Upper lobe of right lung (tissue), 1 donor: ENCODE data around the gene MAP2K5. TPM values are rescaled to one million over a fixed set of nuclear protein-coding genes. Genes with fewer than 3 reads are reported as not detected.

Source experiments
- ATAC-seq: fragments of 200-7000 bp; cut with Tn5 transposase; one replicate; pipeline ENCODE4 v1.9.1; 2020; ENCODE audit warnings: mild to moderate bottlenecking, moderate library complexity
- DNase-seq: peaks from one replicate; pipeline ENCODE4 v3.0.0-alpha.2; 2020
- H3K27ac ChIP-seq: fragments of 200-600 bp; one replicate; pipeline ENCODE4 v1.8.0; 2022
- H3K27me3 ChIP-seq: fragments of 200-600 bp; one replicate; pipeline ENCODE4 v1.8.0; 2022; ENCODE audit warnings: mild to moderate bottlenecking
- H3K36me3 ChIP-seq: fragments of 200-600 bp; one replicate; pipeline ENCODE4 v1.8.0; 2022
- H3K4me1 ChIP-seq: fragments of 200-600 bp; one replicate; pipeline ENCODE4 v1.8.0; 2022
- H3K4me3 ChIP-seq: fragments of 200-600 bp; one replicate; pipeline ENCODE4 v1.8.0; 2022; ENCODE audit warnings: mild to moderate bottlenecking
- H3K9me3 ChIP-seq: fragments of 200-600 bp; one replicate; pipeline ENCODE4 v1.8.0; 2022
- CTCF ChIP-seq: fragments of 200-600 bp; IDR thresholded peaks from one replicate; pipeline ENCODE4 v1.8.0; 2022; ENCODE audit warnings: antibody characterized with exemption
- intact Hi-C: fragments of 100-400 bp; cut with DNase I; formaldehyde crosslinking; loops from one replicate; pipeline ENCODE4 v1.11.0; 2022
- total RNA-seq: library from RNA; stranded (reverse); fragmentation: NEBNext Ultra II Directional; extraction: Animal tissue kit (Norgen Biotek cat#: 25700); gene quantifications from one replicate; pipeline ENCODE4 v1.2.1, GENCODE V29; 2021
- donor health status: DM: no; HTN: yes; CAD: no; lungs with severe emphysema.

MAP2K5 gene
- total RNA-seq, 1 donor from 2014 or later, result 18.3 TPM

DNA sequence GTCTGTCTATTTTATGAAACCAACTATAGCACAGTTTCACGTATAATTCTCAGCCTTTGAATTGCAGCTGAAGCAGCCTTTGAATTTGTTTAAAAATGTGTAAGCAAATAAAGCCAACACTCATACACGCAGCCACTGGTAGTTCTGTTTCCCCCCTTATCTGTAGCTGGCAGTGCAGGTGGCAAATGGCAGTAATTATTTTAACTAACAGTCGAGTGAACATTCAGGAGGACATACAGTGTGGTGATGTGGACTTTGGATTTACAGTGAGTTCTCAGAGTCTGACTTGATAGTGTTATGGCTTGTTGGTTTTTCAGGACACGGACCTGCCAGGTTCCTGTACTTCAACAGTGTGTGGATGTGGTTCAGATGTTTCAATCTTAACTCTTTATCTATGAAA lies 218.8 kb downstream of the MAP2K5 start:
- Histone ChIP-seq H3K4me3 (no peak overlapping the region), H3K27ac (no peak overlapping the region), H3K9me3 (no peaks in the 10 kb centered on the region), H3K36me3 (no peaks in the 10 kb centered on the region), H3K4me1 (peaks cover 6% of the 10 kb centered on the region), H3K27me3 (no peaks in the 10 kb centered on the region)
- ATAC-seq (no peak), DNase-seq (no peak)
- intact Hi-C loops, result no loop called here
- TF ChIP-seq CTCF, result no peak

- Histone ChIP-seq H3K36me3 (no peaks in the 10 kb centered on the region), H3K27me3 (no peaks in the 10 kb centered on the region), H3K4me3 (no peak overlapping the region), H3K4me1 (peaks cover 6% of the 10 kb centered on the region), H3K27ac (no peak overlapping the region), H3K9me3 (no peaks in the 10 kb centered on the region)
- TF ChIP-seq CTCF, result no peak
- DNase-seq (no peak), ATAC-seq (no peak)
- intact Hi-C loops, result no loop called here
Observed at GRCh38 chr15:67762610-67763368, 220.3 kb downstream of the MAP2K5 start.

DNA sequence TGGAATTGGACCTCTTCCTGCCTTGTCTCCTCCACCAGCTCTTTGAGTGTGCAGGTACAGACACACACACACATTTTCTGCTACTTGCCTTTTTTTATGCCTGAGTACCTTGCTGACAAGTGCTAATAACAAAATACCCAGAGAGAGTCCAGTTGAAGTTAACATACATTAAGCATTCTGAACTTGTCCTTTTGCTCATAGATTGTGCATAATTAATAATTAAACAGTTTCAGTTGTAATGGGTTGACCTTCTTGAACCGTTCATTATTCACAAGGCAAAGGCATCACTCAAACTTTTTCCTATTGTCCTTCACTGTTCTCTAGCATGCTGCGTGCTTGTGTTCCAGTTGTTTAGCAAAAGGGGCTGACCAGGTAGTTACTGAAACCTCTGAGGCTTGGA lies 223.2 kb downstream of the MAP2K5 start:
- no peak for ATAC-seq
- H3K27ac ChIP-seq, result no peak overlapping the region
- no peak overlapping the region for H3K4me3 ChIP-seq
- H3K9me3 ChIP-seq, result no peaks in the 10 kb centered on the region
- DNase-seq, result no peak
- peaks cover 6% of the 10 kb centered on the region for H3K4me1 ChIP-seq
- intact Hi-C loops, result no loop called here
- H3K27me3 ChIP-seq, result no peaks in the 10 kb centered on the region
- no peaks in the 10 kb centered on the region for H3K36me3 ChIP-seq
- TF ChIP-seq CTCF, result no peak

- Histone ChIP-seq H3K27ac (no peak overlapping the region), H3K36me3 (no peaks in the 10 kb centered on the region), H3K9me3 (no peaks in the 10 kb centered on the region), H3K4me1 (no peaks in the 10 kb centered on the region), H3K4me3 (no peak overlapping the region), H3K27me3 (no peaks in the 10 kb centered on the region)
- no peak for TF ChIP-seq CTCF
- ATAC-seq (no peak), DNase-seq (no peak)
- intact Hi-C loops, result no loop called here
Observed at GRCh38 chr15:67766968-67767367, 224.5 kb downstream of the MAP2K5 start.

DNA sequence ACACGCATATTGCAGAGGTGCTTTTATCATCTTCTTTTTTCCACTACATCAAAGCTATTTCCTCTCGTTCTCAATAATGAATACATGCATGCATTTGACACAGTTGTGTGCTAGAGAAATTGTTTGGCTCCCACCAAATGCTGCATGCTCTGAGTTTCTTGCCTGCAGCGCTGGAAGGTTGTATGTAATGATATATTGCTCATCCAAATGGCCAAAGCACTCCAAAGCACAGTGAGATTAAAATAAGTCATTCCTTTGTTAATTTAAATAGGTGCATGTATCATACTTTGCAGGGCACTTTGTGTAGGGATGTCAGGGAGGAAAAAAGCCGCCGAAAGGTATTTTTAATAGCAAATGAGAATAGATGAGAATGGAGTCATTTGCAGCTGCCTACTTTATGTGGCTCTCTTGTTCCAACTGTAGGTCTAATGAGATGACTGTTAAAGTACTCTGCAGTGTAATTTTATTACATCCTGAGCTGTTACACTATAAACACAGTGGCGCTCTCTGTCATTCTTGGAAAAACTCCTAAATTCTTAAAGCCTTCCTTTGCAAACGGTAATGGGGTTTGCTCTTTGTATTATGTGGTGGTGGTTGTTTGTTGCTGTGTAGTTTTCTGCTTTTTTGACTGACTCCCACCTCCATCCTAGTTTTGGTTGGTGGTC lies 225.9 kb downstream of the MAP2K5 start:
- H3K4me3 ChIP-seq, result no peak overlapping the region
- H3K27me3 ChIP-seq, result no peaks in the 10 kb centered on the region
- no peak for DNase-seq
- H3K36me3 ChIP-seq, result no peaks in the 10 kb centered on the region
- TF ChIP-seq CTCF, result no peak
- no peaks in the 10 kb centered on the region for H3K9me3 ChIP-seq
- no peak for ATAC-seq
- no peak overlapping the region for H3K27ac ChIP-seq
- intact Hi-C loops, result no loop called here
- H3K4me1 ChIP-seq, result no peaks in the 10 kb centered on the region
